Measurements from ENCODE around the gene TSPAN4. TPM values are rescaled to one million over a fixed set of nuclear protein-coding genes. Genes with fewer than 3 reads are reported as not detected.
A peak's percentile ranks its signal among the peaks of the same experiment; 100 is the strongest.

TSPAN4 gene
- total and polyA plus RNA-seq, 2 of the 13 experiments (the other 11 are each of a cell fraction or from before 2014, with no cell fraction given): 31.7 to 68.3 TPM

DNA sequence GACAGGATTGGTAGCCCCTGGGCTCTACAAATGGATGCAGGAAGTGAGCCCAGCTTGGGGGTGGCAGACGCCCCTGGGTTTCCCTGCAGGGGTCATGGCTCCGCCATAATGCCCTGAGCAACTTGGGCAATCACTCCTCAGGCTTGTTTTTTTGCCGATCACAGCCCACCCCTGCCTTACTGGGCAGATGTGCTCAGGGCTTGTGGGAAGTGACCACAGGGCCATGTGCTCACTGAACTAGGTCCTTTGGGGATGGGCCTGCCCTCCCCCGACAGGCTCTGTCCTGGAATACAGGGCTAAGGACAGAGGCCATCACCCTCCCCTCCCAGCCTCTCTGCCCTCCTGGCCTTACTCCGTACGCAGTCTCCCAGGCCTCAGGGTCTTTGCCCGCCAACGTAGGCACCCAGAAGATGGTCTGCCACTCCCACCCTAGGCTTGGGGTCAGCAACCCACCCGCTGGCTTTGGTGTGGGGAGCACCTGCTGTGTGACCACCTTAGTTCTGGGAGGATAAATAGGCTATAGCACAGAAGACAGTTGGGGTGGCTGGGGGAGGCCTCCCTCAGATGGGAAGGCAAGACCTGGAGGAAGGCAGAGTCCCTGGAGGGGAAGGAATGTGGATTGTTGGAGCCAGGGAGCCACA, 29.1 kb upstream of the TSPAN4 start:
- intact Hi-C loops (cut with micrococcal nuclease; ENCODE audit: unreplicated experiment): no loop called here
- no peak for ATAC-seq
- H3K79me2 ChIP-seq (ENCODE audit: insufficient read depth, low read length): peaks cover 26% of the 10 kb centered on the region
- POLR2A ChIA-PET: interaction anchor here (0.9 to 1.9 kb wide), 2 partner anchors 8 to 30 kb away, joined by 3 to 9 read pairs; no protein-coding TSS in a partner anchor
- BruUV-seq (replicated peaks): no TSS peak
- H3K9ac ChIP-seq (ENCODE audit: insufficient read depth, low read depth, low read length): no peak overlapping the region
- 88% methylated on average over 9 of the region's 9 CpGs for WGBS (ENCODE audit: low lambda C conversion rate)
- no peak overlapping the region for H3K4me2 ChIP-seq (ENCODE audit: low read depth, low read length)
- H3K4me1 ChIP-seq (ENCODE audit: insufficient read depth, low read length): peaks cover 37% of the 10 kb centered on the region
- no peak overlapping the region for H3K27ac ChIP-seq (ENCODE audit: extremely low read length, insufficient read depth, low read length)
- no peak overlapping the region for H2AFZ ChIP-seq (ENCODE audit: low read length)
- DNase-seq (ENCODE audit: low spot score): no peak
- no peak for TF ChIP-seq ZNF552 (CRISPR knock-in tag; IDR thresholded peaks at IDR 0.05; ENCODE audit: borderline replicate concordance)
- TF ChIP-seq, protein P1, sequence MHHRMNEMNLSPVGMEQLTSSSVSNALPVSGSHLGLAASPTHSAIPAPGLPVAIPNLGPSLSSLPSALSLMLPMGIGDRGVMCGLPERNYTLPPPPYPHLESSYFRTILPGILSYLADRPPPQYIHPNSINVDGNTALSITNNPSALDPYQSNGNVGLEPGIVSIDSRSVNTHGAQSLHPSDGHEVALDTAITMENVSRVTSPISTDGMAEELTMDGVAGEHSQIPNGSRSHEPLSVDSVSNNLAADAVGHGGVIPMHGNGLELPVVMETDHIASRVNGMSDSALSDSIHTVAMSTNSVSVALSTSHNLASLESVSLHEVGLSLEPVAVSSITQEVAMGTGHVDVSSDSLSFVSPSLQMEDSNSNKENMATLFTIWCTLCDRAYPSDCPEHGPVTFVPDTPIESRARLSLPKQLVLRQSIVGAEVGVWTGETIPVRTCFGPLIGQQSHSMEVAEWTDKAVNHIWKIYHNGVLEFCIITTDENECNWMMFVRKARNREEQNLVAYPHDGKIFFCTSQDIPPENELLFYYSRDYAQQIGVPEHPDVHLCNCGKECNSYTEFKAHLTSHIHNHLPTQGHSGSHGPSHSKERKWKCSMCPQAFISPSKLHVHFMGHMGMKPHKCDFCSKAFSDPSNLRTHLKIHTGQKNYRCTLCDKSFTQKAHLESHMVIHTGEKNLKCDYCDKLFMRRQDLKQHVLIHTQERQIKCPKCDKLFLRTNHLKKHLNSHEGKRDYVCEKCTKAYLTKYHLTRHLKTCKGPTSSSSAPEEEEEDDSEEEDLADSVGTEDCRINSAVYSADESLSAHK (CRISPR knock-in tag; IDR thresholded peaks at IDR 0.05; ENCODE audit: borderline replicate concordance): no peak
- TF ChIP-seq POLR2AphosphoS5 (IDR thresholded peaks at IDR 0.05; ENCODE audit: low read depth, low read length): peak; percentile 33; the same call in 1 of the 2 replicates
- peak; percentile 91 for TF ChIP-seq PAF1 (CRISPR knock-in tag; IDR thresholded peaks at IDR 0.05)
- TF ChIP-seq KDM2A (CRISPR knock-in tag; IDR thresholded peaks at IDR 0.05; ENCODE audit: borderline replicate concordance, low read depth): peak; percentile 17; the same call in 1 of the 2 replicates
- TF ChIP-seq ZNF687 (CRISPR knock-in tag; IDR thresholded peaks at IDR 0.05): peak; percentile 31
- TF ChIP-seq AGO2 (optimal IDR thresholded peaks at IDR 0.05; ENCODE audit: low read depth, low read length): peak; percentile 96
- TF ChIP-seq POLR2G (IDR thresholded peaks at IDR 0.05; ENCODE audit: low read depth, low read length): peak; percentile 46
- TF ChIP-seq AKAP8 (CRISPR knock-in tag; IDR thresholded peaks at IDR 0.05): peak; percentile 49; the same call in 1 of the 2 replicates
- peak; percentile 47; the same call in 1 of the 2 replicates for TF ChIP-seq ZBTB38 (CRISPR knock-in tag; IDR thresholded peaks at IDR 0.05)
- TF ChIP-seq POLR2AphosphoS2 (IDR thresholded peaks at IDR 0.05; ENCODE audit: low read depth, low read length): peak; percentile 82; the same call in 1 of the 2 replicates
- peak; percentile 73 for TF ChIP-seq AGO1 (IDR thresholded peaks at IDR 0.05; ENCODE audit: low read depth, low read length, poor library complexity, severe bottlenecking)
- TF ChIP-seq KDM4B (CRISPR knock-in tag; IDR thresholded peaks at IDR 0.05): no peak
- 0 out of 2 replicates have a peak, but pooled peaks have one; percentile 36 for TF ChIP-seq ZNF274 (CRISPR knock-in tag; IDR thresholded peaks at IDR 0.05)
- TF ChIP-seq THAP8 (CRISPR knock-in tag; IDR thresholded peaks at IDR 0.05; ENCODE audit: borderline replicate concordance): no peak
- TF ChIP-seq RBM22 (optimal IDR thresholded peaks at IDR 0.05; ENCODE audit: low read length): peak; percentile 73
- TF ChIP-seq ZC3H13 (CRISPR knock-in tag; IDR thresholded peaks at IDR 0.05): 0 out of 2 replicates have a peak, but pooled peaks have one; percentile 59
- no peak for FAIRE-seq
- H3K9me3 ChIP-seq (ENCODE audit: low read length): no peaks in the 10 kb centered on the region
- H3K27me3 ChIP-seq (ENCODE audit: control insufficient read depth in 1 of 2, insufficient read depth in 2 of 2, low read length in 2 of 2): no peaks in the 10 kb centered on the region; a peak in 1 of 5 replicates
- H3K36me3 ChIP-seq (replicated peaks in 1 of 2; ENCODE audit: control insufficient read depth in 1 of 2, insufficient read depth in 2 of 2, low read length in 2 of 2): peaks cover 19 to 27% of the 10 kb centered on the region in 2 experiments
- in situ Hi-C loops (cut with HindIII; ENCODE audit: extremely low pct_ligation_motif_present, low pct_unique_long_range_greater_than_20kb): no loop called here
- H3K4me3 ChIP-seq (replicated peaks in 1 of 3; ENCODE audit: insufficient read depth in 1 of 3, low read depth in 2 of 3, low read length in 3 of 3): no peak overlapping the region
- CTCF ChIA-PET (ENCODE audit: low intra/inter-chr PET ratio, low total read pairs): no interaction called here
- H4K20me1 ChIP-seq (ENCODE audit: insufficient read depth, low read length): peaks cover 24% of the 10 kb centered on the region
